ENCODE measurements around the gene VGLL1. TPM values are rescaled to one million over a fixed set of nuclear protein-coding genes. Genes with fewer than 3 reads are reported as not detected.

The VGLL1 gene
- total and polyA plus RNA-seq, 2 donors: 0.09 to 0.62 TPM

DNA sequence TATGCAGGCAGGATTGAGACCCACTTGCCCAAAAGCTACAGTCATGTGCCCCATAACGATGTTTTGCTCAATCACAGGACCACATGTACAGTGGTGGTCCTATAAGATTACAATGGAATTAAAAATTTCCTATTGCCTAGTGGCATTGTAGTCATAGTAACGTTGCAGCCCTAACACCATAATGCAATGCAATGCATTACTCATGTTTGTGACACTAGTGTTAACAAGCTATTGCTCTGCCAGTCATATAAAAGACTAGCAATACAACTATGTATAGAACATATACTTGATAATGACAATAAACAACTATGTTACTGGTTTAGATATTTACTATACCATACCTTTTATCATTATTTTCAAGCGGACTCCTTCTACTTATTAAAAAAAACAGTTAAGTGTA lies 50.6 kb downstream of the VGLL1 start:
- no peak overlapping the region for H3K27ac ChIP-seq (ENCODE audit: low read depth in 1 of 2, low read length in 1 of 2)
- no peak overlapping the region for H3K4me3 ChIP-seq (ENCODE audit: low read length in 2 of 2)
- H3K36me3 ChIP-seq (ENCODE audit: control insufficient read depth in 2 of 2, insufficient read depth in 2 of 2, low read length in 1 of 2): no peaks in the 10 kb centered on the region
- no peaks in the 10 kb centered on the region for H3K9me3 ChIP-seq (ENCODE audit: control insufficient read depth in 2 of 2, insufficient read depth in 1 of 2, low read length in 1 of 2)
- DNase-seq (ENCODE audit: low read depth in 6 of 9, low spot score in 9 of 9): no peak
- H3K27me3 ChIP-seq (ENCODE audit: control insufficient read depth in 2 of 2, insufficient read depth in 1 of 2, low read length in 1 of 2): no peaks in the 10 kb centered on the region
- WGBS: over 99% methylated on average over 3 of the region's 3 CpGs
- H3K4me1 ChIP-seq (ENCODE audit: control insufficient read depth in 2 of 2, insufficient read depth in 2 of 2, low read length in 2 of 2): peaks cover 2 to 20% of the 10 kb centered on the region in 2 donors

DNA sequence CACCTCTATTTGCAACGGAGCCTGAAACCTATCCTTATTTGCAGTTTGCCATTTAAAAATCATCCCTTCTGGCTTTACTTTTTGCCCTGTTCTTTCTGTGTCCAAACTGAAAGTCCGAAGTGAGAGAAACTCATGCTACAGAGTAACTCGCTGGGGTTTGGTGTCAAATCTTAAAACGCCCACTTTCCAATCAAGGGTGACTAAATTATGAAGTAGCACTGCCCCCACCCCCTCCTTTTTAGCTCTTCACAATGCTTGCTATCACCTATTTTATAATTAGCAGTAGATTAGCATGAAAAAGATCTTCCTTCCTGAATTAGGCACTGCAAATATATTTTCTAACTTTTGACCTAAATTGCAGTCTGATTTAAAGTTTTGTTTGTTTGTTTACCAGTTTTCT lies 52.5 kb downstream of the VGLL1 start:
- WGBS: 96% methylated on average over 4 of the region's 4 CpGs

DNA sequence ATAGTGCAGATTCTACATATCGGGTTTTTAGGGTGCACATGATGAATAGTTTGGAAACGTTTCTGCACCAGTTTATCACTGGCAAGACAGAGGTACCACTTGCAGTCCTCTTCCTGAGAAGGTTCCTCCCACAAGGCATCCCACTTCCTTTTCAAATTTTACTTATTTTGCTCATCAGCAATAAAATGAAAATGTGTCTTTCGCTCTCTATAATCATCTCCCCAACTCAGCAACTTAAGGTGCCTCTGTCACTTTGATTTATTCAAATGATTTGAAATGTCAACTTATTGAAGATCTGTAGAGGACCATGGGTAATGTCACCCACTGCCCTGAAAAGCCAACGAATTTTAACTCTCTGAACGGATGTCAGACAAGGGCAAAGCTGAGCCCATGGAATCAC lies 53.2 kb downstream of the VGLL1 start:
- no peaks in the 10 kb centered on the region for H3K27me3 ChIP-seq (ENCODE audit: control insufficient read depth in 2 of 2, insufficient read depth in 1 of 2, low read length in 1 of 2)
- no peaks in the 10 kb centered on the region for H3K9me3 ChIP-seq (ENCODE audit: control insufficient read depth in 2 of 2, insufficient read depth in 1 of 2, low read length in 1 of 2)
- H3K4me1 ChIP-seq (ENCODE audit: control insufficient read depth in 2 of 2, insufficient read depth in 2 of 2, low read length in 2 of 2): peaks cover 2 to 18% of the 10 kb centered on the region in 2 donors
- DNase-seq (ENCODE audit: low read depth in 6 of 9, low spot score in 9 of 9): no peak
- H3K27ac ChIP-seq (ENCODE audit: low read depth in 1 of 2, low read length in 1 of 2): no peak overlapping the region
- no peaks in the 10 kb centered on the region for H3K36me3 ChIP-seq (ENCODE audit: control insufficient read depth in 2 of 2, insufficient read depth in 2 of 2, low read length in 1 of 2)
- no peak overlapping the region for H3K4me3 ChIP-seq (ENCODE audit: low read length in 2 of 2)
- 47% methylated on average over 5 of the region's 5 CpGs for WGBS

More for the DNA sequence above, 52.5 kb downstream of the VGLL1 start:
- H3K27ac ChIP-seq (ENCODE audit: low read depth in 1 of 2, low read length in 1 of 2): no peak overlapping the region
- no peaks in the 10 kb centered on the region for H3K9me3 ChIP-seq (ENCODE audit: control insufficient read depth in 2 of 2, insufficient read depth in 1 of 2, low read length in 1 of 2)
- H3K27me3 ChIP-seq (ENCODE audit: control insufficient read depth in 2 of 2, insufficient read depth in 1 of 2, low read length in 1 of 2): no peaks in the 10 kb centered on the region
- no peak overlapping the region for H3K4me3 ChIP-seq (ENCODE audit: low read length in 2 of 2)
- no peak for DNase-seq (ENCODE audit: low read depth in 6 of 9, low spot score in 9 of 9)
- H3K36me3 ChIP-seq (ENCODE audit: control insufficient read depth in 2 of 2, insufficient read depth in 2 of 2, low read length in 1 of 2): no peaks in the 10 kb centered on the region
- H3K4me1 ChIP-seq (ENCODE audit: control insufficient read depth in 2 of 2, insufficient read depth in 2 of 2, low read length in 2 of 2): peaks cover 2 to 18% of the 10 kb centered on the region in 2 donors

DNA sequence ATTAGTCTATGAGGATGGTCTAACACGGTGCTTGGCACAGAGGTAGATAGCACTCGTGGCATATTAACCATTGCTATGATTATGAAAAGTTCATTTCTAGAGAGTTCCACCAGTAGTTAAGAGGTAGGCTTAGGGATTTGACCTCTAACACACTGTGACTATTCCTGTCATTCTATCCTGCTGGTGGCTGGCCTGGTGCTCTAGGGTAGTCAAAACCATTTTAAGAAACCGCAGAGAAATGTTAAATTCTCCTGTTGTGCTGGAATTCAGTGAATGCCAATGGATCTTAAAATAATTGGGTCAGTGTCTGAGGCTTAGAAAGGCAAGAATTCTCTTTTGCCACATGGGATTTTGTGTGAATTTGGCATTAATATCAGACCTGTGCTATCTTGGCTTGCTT lies 53.9 kb downstream of the VGLL1 start:
- H3K9me3 ChIP-seq (ENCODE audit: control insufficient read depth in 2 of 2, insufficient read depth in 1 of 2, low read length in 1 of 2): no peaks in the 10 kb centered on the region
- DNase-seq (ENCODE audit: low read depth in 6 of 9, low spot score in 9 of 9): no peak
- WGBS: 95% methylated on average over 3 of the region's 3 CpGs
- no peaks in the 10 kb centered on the region for H3K27me3 ChIP-seq (ENCODE audit: control insufficient read depth in 2 of 2, insufficient read depth in 1 of 2, low read length in 1 of 2)
- H3K36me3 ChIP-seq (ENCODE audit: control insufficient read depth in 2 of 2, insufficient read depth in 2 of 2, low read length in 1 of 2): no peaks in the 10 kb centered on the region
- H3K4me3 ChIP-seq (ENCODE audit: low read length in 2 of 2): no peak overlapping the region
- H3K4me1 ChIP-seq (ENCODE audit: control insufficient read depth in 2 of 2, insufficient read depth in 2 of 2, low read length in 2 of 2): peaks cover 2 to 18% of the 10 kb centered on the region in 2 donors
- H3K27ac ChIP-seq (ENCODE audit: low read depth in 1 of 2, low read length in 1 of 2): no peak overlapping the region

DNA sequence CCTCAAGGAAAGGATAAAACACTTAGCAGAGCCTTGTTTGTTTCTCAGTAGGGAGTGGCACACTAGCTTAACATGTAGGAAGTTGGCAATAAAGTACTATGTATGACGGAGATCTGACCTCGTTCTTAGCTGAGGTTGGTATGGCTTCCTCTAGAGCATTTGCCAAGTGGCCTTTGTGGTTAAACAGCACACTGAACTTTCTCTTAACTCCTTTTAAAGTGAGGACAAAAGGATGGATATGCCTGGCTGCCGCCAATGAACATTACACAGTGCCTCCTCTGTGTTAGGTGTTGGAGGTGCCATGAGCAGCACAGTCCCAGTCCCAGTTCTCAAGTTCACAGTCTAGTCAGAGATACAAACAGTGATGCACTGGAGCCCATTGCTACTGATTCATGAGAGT lies 54.4 kb downstream of the VGLL1 start:
- H3K4me3 ChIP-seq (ENCODE audit: low read length in 2 of 2): no peak overlapping the region
- WGBS: 11% methylated on average over 3 of the region's 3 CpGs

DNA sequence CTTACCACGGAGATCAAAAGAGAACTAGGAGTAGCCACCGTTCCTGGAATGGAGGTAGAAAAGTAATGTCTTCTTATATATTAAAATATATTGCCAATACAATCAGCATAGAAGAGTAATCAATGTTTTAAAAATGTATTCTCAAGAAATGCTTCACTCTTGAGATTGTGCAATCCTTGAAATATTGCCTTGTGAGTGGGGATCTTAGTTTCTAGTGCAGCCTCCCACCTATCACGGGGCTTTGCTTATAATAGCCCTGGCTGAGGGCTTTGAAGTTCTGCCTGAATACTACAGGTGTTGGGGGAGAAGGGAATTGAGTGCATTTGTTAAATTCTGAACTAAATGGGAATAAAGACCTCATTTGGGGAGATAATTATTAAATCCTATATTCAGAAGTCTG lies 55.5 kb downstream of the VGLL1 start:
- WGBS: 63% methylated on average over 3 of the region's 3 CpGs
- no peak overlapping the region for H3K27ac ChIP-seq (ENCODE audit: low read depth in 1 of 2, low read length in 1 of 2)

More for the DNA sequence above, 54.4 kb downstream of the VGLL1 start:
- H3K27ac ChIP-seq (ENCODE audit: low read depth in 1 of 2, low read length in 1 of 2): peak overlapping the region in 1 of 2 donors; percentile 42
- peak in 5 of 9 donors; percentile 12 to 59 (median 19) for DNase-seq (ENCODE audit: low read depth in 6 of 9, low spot score in 9 of 9)
- no peaks in the 10 kb centered on the region for H3K36me3 ChIP-seq (ENCODE audit: control insufficient read depth in 2 of 2, insufficient read depth in 2 of 2, low read length in 1 of 2)
- peaks cover 2 to 18% of the 10 kb centered on the region in 2 donors for H3K4me1 ChIP-seq (ENCODE audit: control insufficient read depth in 2 of 2, insufficient read depth in 2 of 2, low read length in 2 of 2)
- H3K9me3 ChIP-seq (ENCODE audit: control insufficient read depth in 2 of 2, insufficient read depth in 1 of 2, low read length in 1 of 2): no peaks in the 10 kb centered on the region
- no peaks in the 10 kb centered on the region for H3K27me3 ChIP-seq (ENCODE audit: control insufficient read depth in 2 of 2, insufficient read depth in 1 of 2, low read length in 1 of 2)

DNA sequence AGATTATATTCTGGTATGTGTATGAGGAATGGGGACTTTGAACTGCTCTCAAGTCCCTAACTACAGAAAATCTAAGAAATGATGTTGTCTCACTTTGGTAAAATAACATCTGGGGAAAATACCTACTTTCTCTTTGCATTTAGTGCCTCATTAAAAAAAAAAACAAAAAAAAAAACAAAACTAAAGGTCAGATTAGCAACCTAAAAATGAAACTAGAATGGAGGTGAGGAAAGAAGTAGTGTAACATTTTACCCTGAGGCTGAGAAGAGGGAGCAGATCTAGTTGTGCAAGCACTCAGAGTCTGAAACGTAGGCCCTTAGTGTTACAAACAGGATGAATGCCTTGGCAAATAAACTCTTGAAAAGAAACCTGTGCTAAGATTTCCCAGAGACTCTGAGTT lies 56.0 kb downstream of the VGLL1 start:
- H3K27ac ChIP-seq (ENCODE audit: low read depth in 1 of 2, low read length in 1 of 2): no peak overlapping the region
- H3K36me3 ChIP-seq (ENCODE audit: control insufficient read depth in 2 of 2, insufficient read depth in 2 of 2, low read length in 1 of 2): no peaks in the 10 kb centered on the region
- WGBS: 73% methylated on average over 1 of the region's 1 CpG
- H3K9me3 ChIP-seq (ENCODE audit: control insufficient read depth in 2 of 2, insufficient read depth in 1 of 2, low read length in 1 of 2): no peaks in the 10 kb centered on the region
- peaks cover 2 to 18% of the 10 kb centered on the region in 2 donors for H3K4me1 ChIP-seq (ENCODE audit: control insufficient read depth in 2 of 2, insufficient read depth in 2 of 2, low read length in 2 of 2)
- H3K4me3 ChIP-seq (ENCODE audit: low read length in 2 of 2): no peak overlapping the region
- H3K27me3 ChIP-seq (ENCODE audit: control insufficient read depth in 2 of 2, insufficient read depth in 1 of 2, low read length in 1 of 2): no peaks in the 10 kb centered on the region
- peak in 1 of 9 donors; percentile 16 for DNase-seq (ENCODE audit: low read depth in 6 of 9, low spot score in 9 of 9)

More for the DNA sequence above, 55.5 kb downstream of the VGLL1 start:
- Histone ChIP-seq H3K4me3 (ENCODE audit: low read length in 2 of 2) (no peak overlapping the region), H3K4me1 (ENCODE audit: control insufficient read depth in 2 of 2, insufficient read depth in 2 of 2, low read length in 2 of 2) (peaks cover 2 to 18% of the 10 kb centered on the region in 2 donors), H3K27me3 (ENCODE audit: control insufficient read depth in 2 of 2, insufficient read depth in 1 of 2, low read length in 1 of 2) (no peaks in the 10 kb centered on the region), H3K36me3 (ENCODE audit: control insufficient read depth in 2 of 2, insufficient read depth in 2 of 2, low read length in 1 of 2) (no peaks in the 10 kb centered on the region), H3K9me3 (ENCODE audit: control insufficient read depth in 2 of 2, insufficient read depth in 1 of 2, low read length in 1 of 2) (no peaks in the 10 kb centered on the region)
- no peak for DNase-seq (ENCODE audit: low read depth in 6 of 9, low spot score in 9 of 9)

DNA sequence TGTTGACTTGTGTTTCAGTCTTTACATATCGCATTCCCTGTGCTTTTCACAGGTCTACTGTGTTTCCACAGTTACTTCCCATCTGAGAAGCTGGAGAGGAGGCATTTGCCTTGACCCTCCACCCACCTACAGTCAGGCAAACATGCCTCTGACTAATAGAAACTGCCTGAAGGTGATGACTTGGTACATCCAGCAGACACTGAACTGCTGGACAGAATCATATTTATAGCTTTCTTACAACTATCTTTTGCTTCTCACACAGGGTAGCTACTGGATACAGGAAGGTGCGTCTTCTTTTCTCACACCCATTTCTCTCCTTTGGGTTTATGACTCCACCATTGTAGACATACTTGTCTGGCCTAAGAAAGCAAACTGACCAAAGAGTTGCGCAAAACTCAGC lies 58.0 kb downstream of the VGLL1 start:
- no peak for DNase-seq (ENCODE audit: low read depth in 6 of 9, low spot score in 9 of 9)
- Histone ChIP-seq H3K4me3 (ENCODE audit: low read length in 2 of 2) (no peak overlapping the region), H3K9me3 (ENCODE audit: control insufficient read depth in 2 of 2, insufficient read depth in 1 of 2, low read length in 1 of 2) (no peaks in the 10 kb centered on the region), H3K4me1 (ENCODE audit: control insufficient read depth in 2 of 2, insufficient read depth in 2 of 2, low read length in 2 of 2) (peaks cover 2 to 18% of the 10 kb centered on the region in 2 donors), H3K27ac (ENCODE audit: low read depth in 1 of 2, low read length in 1 of 2) (no peak overlapping the region), H3K36me3 (ENCODE audit: control insufficient read depth in 2 of 2, insufficient read depth in 2 of 2, low read length in 1 of 2) (no peaks in the 10 kb centered on the region), H3K27me3 (ENCODE audit: control insufficient read depth in 2 of 2, insufficient read depth in 1 of 2, low read length in 1 of 2) (no peaks in the 10 kb centered on the region)
- WGBS: 97% methylated on average over 3 of the region's 3 CpGs

DNA sequence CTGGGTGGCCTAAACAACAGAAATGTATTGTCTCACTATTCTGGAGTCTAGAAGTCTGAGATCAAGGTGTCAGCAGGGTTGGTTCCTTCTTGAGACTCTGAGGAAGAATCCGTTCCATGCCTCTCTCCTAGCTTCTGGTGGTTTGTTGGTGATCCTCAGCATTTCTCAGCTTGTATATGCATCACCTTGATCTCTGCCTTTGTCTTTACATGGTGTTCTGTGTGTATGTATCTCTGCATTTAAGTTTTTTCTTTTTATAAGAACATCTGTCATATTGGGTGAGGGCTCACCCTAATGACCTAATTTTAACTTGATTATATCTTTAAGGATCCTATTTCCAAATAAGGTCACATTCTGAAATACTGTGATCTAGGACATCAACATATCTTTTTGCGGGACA lies 65.3 kb downstream of the VGLL1 start:
- DNase-seq (ENCODE audit: low read depth in 6 of 9, low spot score in 9 of 9): no peak
- Histone ChIP-seq H3K9me3 (ENCODE audit: control insufficient read depth in 2 of 2, insufficient read depth in 1 of 2, low read length in 1 of 2) (no peaks in the 10 kb centered on the region), H3K36me3 (ENCODE audit: control insufficient read depth in 2 of 2, insufficient read depth in 2 of 2, low read length in 1 of 2) (no peaks in the 10 kb centered on the region), H3K27me3 (ENCODE audit: control insufficient read depth in 2 of 2, insufficient read depth in 1 of 2, low read length in 1 of 2) (no peaks in the 10 kb centered on the region), H3K4me1 (ENCODE audit: control insufficient read depth in 2 of 2, insufficient read depth in 2 of 2, low read length in 2 of 2) (no peaks in the 10 kb centered on the region), H3K4me3 (ENCODE audit: low read length in 2 of 2) (no peak overlapping the region), H3K27ac (ENCODE audit: low read depth in 1 of 2, low read length in 1 of 2) (no peak overlapping the region)
- 97% methylated on average over 2 of the region's 2 CpGs for WGBS

DNA sequence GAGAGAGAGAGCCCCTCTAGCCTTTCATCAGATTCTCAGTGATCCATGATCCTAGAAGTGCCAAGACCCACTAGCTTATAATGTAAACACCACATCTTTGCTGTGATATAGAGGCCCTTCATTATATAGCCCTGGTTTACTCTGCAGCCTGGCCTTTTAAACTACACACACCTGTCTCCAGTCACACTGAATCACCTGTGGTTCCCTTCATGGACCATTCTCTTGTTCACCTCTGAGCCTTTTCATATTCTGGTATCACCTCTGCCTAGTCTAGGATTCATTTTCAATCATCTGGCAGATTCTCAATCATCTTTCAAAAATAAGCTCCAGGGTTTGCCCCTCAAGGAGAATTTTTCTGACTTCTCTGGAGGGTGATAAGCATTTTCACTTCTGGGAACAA lies 65.9 kb downstream of the VGLL1 start:
- Histone ChIP-seq H3K27ac (ENCODE audit: low read depth in 1 of 2, low read length in 1 of 2) (no peak overlapping the region), H3K4me1 (ENCODE audit: control insufficient read depth in 2 of 2, insufficient read depth in 2 of 2, low read length in 2 of 2) (no peaks in the 10 kb centered on the region), H3K27me3 (ENCODE audit: control insufficient read depth in 2 of 2, insufficient read depth in 1 of 2, low read length in 1 of 2) (no peaks in the 10 kb centered on the region), H3K4me3 (ENCODE audit: low read length in 2 of 2) (no peak overlapping the region), H3K36me3 (ENCODE audit: control insufficient read depth in 2 of 2, insufficient read depth in 2 of 2, low read length in 1 of 2) (no peaks in the 10 kb centered on the region), H3K9me3 (ENCODE audit: control insufficient read depth in 2 of 2, insufficient read depth in 1 of 2, low read length in 1 of 2) (no peaks in the 10 kb centered on the region)
- DNase-seq (ENCODE audit: low read depth in 6 of 9, low spot score in 9 of 9): no peak

Data from thymus (tissue), 11 donors.